Ascending aorta (tissue), 2 donors: ENCODE results near the gene WDR64. TPM values are rescaled to one million over a fixed set of nuclear protein-coding genes. Genes with fewer than 3 reads are reported as not detected.
"Not testable (repeated sequence)": the region's sequence is repeated elsewhere in the genome, so short reads cannot be mapped to it uniquely, and the experiment has no call there.

Experiments
- DNase-seq, 2 donors: peaks; one replicate each; pipeline ENCODE4 v3.0.0-alpha.2; 2019; ENCODE audit warnings: low spot score in 2 of 2
- H3K27ac ChIP-seq, 2 donors: fragments of 200-600 bp; sonication (generic); one replicate each; pipeline ENCODE4 v1.5.1; 2016 to 2017; ENCODE audit warnings: mild to moderate bottlenecking in 1 of 2
- H3K27me3 ChIP-seq: fragments of 200-600 bp; sonication (generic); one replicate; pipeline ENCODE4 v1.5.1; 2017
- H3K36me3 ChIP-seq, 2 donors: fragments of 200-600 bp; sonication (generic); one replicate each; pipeline ENCODE4 v1.5.1; 2016
- H3K4me1 ChIP-seq, 2 donors: fragments of 200-600 bp; sonication (generic); one replicate each; pipeline ENCODE4 v1.5.1; 2016 to 2017; ENCODE audit warnings: mild to moderate bottlenecking in 1 of 2
- H3K4me3 ChIP-seq, 2 donors: fragments of 200-600 bp; sonication (generic); one replicate each; pipeline ENCODE4 v1.5.1; 2016 to 2017; ENCODE audit warnings: mild to moderate bottlenecking in 1 of 2
- H3K9me3 ChIP-seq, 2 donors: fragments of 200-600 bp; sonication (generic); one replicate each; pipeline ENCODE4 v1.5.1; 2016
- CTCF ChIP-seq, 3 experiments: fragments of 200-600 bp in 2 of 3; fragments of 450-650 bp in 1 of 3; sonication (generic) in 2 of 3; IDR thresholded peaks; one replicate each; pipeline ENCODE4 v1.5.1; 2016 to 2019; ENCODE audit warnings: antibody characterized with exemption in 3 of 3, mild to moderate bottlenecking in 1 of 3, moderate library complexity in 1 of 3
- intact Hi-C: fragments of 100-400 bp; cut with DNase I; formaldehyde crosslinking; loops from one replicate; pipeline ENCODE4 v1.15.1; 2023
- total RNA-seq: library from RNA; depleted of rRNA; stranded (reverse); fragments of >200 nt; gene quantifications from one replicate; pipeline ENCODE4 v1.1.0, GENCODE V29; 2016

The WDR64 gene
- total RNA-seq, 1 donor from 2014 or later = not detected

GRCh38 chr1:241799416-241799815 lies 147.3 kb downstream of the WDR64 start:
- Histone ChIP-seq H3K27me3 (no peaks in the 10 kb centered on the region), H3K27ac (no peak overlapping the region), H3K36me3 (no peaks in the 10 kb centered on the region), H3K4me1 (no peaks in the 10 kb centered on the region), H3K9me3 (no peaks in the 10 kb centered on the region), H3K4me3 (no peak overlapping the region)
- no peak for DNase-seq
- intact Hi-C loops = no loop called here
- no peak for TF ChIP-seq CTCF (IDR thresholded peaks at IDR 0.05)

- Histone ChIP-seq H3K27ac (no peak overlapping the region), H3K9me3 (no peaks in the 10 kb centered on the region), H3K4me3 (no peak overlapping the region), H3K4me1 (no peaks in the 10 kb centered on the region), H3K27me3 (no peaks in the 10 kb centered on the region), H3K36me3 (no peaks in the 10 kb centered on the region)
- intact Hi-C loops = no loop called here
- TF ChIP-seq CTCF (IDR thresholded peaks at IDR 0.05) = no peak
- no peak for DNase-seq
These were observed 148.6 kb downstream of the WDR64 start for GRCh38 chr1:241800640-241801039.

DNA sequence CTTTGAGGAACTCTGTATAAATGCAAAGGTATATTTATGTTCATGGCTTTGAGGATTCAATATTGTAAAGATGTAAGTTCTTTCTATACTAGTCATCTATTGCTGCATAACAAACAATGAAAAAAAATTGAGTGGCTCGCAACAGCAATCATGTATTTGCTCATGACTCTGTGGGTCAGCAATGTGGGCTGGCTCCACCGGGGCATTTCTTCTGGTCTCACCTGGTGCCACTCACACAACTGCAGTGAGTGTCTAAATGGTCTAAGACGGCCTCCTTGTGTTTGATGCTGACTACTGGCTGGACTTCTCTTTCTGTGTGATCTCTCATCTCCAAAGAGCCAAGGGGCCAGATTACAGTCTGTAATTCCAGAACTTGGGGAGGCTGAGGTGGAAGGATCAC lies 150.8 kb downstream of the WDR64 start:
- Histone ChIP-seq H3K9me3 (no peaks in the 10 kb centered on the region), H3K27ac (no peak overlapping the region), H3K27me3 (no peaks in the 10 kb centered on the region), H3K36me3 (no peaks in the 10 kb centered on the region), H3K4me3 (no peak overlapping the region), H3K4me1 (no peaks in the 10 kb centered on the region)
- TF ChIP-seq CTCF (IDR thresholded peaks at IDR 0.05) = no peak
- no peak for DNase-seq
- intact Hi-C loops = no loop called here

DNA sequence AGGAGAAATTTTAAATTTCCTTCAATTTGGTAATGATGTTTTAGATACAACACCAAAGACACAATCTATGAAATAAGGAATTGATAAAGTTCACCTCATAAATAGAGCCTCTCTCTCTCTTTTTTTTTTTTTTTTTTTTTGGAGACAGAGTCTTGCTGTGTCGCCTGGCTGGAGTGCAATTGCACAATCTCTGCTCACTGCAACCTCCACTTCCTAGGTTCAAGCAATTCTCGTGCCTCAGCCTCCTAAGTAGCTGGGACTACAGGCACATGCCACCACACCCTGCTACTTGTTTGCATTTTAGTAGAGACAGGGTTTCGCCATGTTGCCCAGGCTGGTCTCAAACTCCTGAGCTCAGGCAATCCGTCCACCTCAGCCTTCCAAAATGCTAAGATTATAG lies 152.6 kb downstream of the WDR64 start:
- intact Hi-C loops, H3K4me1 ChIP-seq, H3K9me3 ChIP-seq, H3K27me3 ChIP-seq, DNase-seq, H3K4me3 ChIP-seq, H3K36me3 ChIP-seq, H3K27ac ChIP-seq: not testable (repeated sequence)

DNA sequence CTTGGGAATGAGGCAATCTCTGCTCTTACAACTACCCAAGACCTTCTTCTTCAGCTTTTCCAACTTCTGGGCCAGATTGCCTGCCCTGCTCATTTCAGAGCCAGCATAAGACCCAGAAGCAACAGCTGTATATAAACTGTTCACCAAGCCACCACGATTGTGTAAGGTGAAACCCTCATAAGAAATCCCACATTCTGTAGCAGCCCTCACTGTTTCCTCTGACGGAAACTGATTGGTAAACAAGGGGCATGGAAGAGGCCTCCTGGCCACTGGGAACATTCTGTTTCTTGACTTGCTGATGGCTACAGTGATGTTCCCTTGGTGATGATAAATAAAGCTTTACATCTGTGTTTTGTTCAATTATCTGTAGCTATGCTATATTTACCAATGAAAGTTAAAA lies 156.2 kb downstream of the WDR64 start:
- H3K27me3 ChIP-seq = no peaks in the 10 kb centered on the region
- H3K27ac ChIP-seq = no peak overlapping the region
- intact Hi-C loops = no loop called here
- no peaks in the 10 kb centered on the region for H3K9me3 ChIP-seq
- no peaks in the 10 kb centered on the region for H3K36me3 ChIP-seq
- no peaks in the 10 kb centered on the region for H3K4me1 ChIP-seq
- H3K4me3 ChIP-seq = no peak overlapping the region
- TF ChIP-seq CTCF (IDR thresholded peaks at IDR 0.05) = no peak
- no peak for DNase-seq

- H3K9me3 ChIP-seq = no peaks in the 10 kb centered on the region
- no peak overlapping the region for H3K4me3 ChIP-seq
- intact Hi-C loops = no loop called here
- no peaks in the 10 kb centered on the region for H3K4me1 ChIP-seq
- no peak for DNase-seq
- TF ChIP-seq CTCF (IDR thresholded peaks at IDR 0.05) = no peak
- H3K27ac ChIP-seq = no peak overlapping the region
- H3K27me3 ChIP-seq = no peaks in the 10 kb centered on the region
- no peaks in the 10 kb centered on the region for H3K36me3 ChIP-seq
These were observed 158.8 kb downstream of the WDR64 start for GRCh38 chr1:241810769-241811405.
